ENCODE data around the gene PDE7B.
"Not testable (repeated sequence)": the region's sequence is repeated elsewhere in the genome, so short reads cannot be mapped to it uniquely, and the experiment has no call there.

The PDE7B gene

DNA sequence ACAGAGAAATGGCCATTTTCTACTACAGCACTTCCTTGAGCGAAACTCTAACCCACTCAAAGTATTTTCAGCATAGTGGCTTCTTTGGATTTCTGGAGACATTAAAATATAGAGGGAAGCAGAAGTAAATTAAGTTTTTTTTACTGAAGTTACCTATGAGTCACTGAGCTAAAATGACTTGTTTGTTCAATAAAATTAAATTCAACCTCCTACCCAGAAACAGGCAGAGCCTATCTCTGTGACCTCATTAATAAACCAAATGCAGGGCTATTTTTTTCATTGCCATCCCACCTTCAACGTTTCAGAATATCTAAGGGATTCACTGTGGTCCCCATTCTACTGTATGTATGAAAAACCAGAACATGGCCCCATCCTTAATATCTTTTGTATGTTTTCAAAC lies 265.6 kb downstream of the PDE7B start:
- DNase-seq, result no peak

DNA sequence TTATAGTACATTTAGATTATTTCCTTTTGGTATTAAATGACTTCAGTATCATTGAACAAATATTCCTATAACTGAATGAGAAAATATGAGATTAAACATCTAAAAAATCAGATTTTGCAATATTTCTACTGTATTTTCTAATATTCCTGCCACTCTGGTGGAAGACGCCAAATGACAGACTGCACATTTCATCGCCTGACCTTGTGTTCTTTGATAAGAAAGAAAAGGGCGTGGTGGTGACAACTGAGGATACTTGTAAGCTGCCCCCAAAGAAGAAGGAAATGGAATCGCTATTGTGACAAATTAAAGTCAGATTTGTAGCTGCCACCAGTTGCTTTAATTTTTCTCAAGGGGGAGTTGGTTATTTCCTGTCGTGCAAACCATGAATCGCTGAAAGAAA lies 267.3 kb downstream of the PDE7B start:
- no peak for DNase-seq

DNA sequence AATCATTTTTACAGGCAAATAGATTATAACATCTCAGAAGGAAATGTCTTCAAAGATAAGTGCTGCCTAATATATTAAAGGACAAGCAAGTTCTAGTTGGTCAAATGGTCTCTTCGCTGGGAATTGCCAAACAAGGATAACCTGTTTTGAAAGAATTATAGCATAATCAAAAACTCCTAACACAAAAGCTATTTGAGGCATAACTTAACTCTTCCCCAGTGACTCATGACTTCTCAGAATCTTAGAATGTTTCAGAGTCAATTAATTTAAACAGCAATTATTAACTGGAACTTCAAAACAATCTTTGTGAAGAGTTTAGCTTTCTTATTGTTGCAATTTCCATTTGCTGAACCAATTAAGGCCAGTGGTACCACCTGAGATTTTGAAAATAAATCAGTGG lies 272.0 kb downstream of the PDE7B start:
- no peak for DNase-seq

DNA sequence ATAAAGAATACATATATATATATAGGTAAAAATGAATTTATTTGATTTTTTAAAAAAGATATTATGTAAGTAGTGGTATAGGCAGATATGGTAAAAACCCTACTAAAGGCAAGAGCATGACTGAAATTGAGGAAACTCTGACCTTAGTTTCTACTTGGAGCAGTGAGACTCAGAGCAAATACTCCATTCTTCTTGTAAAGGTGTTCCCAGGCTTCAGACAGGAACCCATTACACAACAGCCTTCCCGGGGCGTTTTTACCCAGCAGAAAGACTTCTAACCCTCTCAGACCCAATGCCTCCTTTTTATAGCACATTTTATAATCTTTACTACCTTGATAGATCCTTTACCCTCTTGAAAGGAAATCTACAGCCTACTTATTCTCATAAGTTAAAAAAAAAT lies 274.1 kb downstream of the PDE7B start:
- DNase-seq, result no peak

DNA sequence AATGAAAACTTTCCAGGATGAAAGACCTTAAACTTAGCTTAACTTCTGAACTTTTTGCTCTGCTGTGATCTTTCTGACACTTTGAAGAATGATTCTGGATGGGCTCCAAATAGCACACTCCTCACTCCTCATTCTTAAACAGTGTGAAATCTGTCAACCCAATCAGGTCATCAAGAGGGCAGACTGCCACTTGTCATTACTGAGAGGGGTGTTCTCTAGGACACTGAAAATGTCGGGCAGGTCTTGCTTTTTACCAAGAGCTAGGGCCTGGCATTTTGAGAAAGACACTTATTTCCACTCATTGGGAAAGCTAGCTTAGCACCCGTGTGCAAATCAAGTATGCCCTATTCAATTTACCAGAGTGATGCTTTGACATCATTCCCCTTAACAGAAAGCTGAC lies 276.4 kb downstream of the PDE7B start:
- no peak for DNase-seq

DNA sequence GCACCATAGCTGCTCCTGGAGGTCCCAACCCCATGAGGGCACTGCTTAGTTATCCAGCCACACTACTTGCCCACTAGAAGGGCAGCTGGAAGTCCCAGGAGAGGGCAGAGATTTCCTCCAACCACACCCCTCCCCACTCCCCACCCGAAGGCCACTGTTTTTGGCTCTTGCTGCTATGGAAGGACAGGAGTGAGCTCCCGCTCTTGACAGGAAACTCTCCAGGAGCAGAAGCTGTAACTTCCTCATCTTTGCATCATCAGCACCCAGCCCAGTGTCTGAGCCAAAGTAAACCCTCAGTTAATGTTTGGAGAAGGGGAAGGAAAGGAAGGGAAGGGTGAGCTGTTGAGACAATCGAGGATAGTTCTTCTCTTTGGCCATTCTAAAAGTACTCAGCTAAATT lies 277.9 kb downstream of the PDE7B start:
- no peak for DNase-seq

DNA sequence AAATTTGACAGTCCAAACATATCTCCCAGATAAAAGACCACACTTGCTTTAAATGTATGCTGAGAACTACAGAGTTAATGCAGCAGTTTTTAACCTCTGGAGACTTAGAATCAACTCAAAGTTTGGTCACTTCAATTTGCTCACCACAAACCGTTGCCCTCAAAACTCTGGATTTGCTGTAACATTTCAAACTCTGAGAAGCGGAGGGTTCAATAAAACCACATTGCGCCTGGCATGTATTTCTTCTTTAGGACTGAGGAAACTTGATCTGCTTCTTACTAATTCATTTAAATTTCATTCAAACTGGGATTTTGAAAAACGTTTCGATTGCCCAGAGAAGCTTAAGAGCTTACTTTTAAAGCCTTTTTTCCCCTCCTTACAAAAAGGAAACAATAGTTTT lies 282.8 kb downstream of the PDE7B start:
- DNase-seq, result no peak

DNA sequence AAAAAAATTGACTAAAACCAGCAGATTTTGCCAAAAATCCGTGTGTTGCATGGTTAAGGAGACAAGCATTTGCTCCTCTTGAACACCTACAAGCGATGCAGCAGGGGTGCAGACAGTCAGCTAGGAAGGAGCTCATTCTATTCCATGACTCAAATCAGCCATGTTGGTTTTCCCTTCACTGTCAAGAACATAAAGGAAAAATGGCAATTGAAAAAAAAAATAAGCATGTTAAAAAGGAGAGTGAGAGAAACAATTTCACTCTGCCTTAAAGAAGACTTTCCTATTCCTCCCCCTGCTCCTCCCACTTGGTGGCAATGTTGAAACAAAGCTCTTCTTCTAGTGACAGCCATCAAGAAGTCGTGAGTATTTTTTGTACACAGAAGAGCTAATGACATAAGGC lies 283.2 kb downstream of the PDE7B start:
- DNase-seq, result no peak

DNA sequence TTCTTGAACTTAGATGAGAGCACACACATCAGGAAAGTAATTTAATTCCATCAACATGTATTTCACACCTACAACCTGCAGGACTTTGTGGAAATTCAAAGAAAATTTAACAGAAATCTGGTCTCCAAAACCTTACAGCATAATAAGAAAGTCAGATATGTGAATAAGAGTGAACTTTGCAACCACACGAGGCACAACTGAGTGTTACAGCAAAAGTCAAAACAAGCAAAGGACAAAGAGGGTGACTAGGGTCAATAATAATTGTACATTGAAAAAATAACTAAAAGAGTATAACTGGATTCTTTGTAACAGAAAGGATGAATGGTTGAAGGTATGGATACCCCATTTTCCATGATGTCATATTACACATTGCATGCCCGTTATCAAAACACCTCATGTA lies 284.8 kb downstream of the PDE7B start:
- no peak for DNase-seq

DNA sequence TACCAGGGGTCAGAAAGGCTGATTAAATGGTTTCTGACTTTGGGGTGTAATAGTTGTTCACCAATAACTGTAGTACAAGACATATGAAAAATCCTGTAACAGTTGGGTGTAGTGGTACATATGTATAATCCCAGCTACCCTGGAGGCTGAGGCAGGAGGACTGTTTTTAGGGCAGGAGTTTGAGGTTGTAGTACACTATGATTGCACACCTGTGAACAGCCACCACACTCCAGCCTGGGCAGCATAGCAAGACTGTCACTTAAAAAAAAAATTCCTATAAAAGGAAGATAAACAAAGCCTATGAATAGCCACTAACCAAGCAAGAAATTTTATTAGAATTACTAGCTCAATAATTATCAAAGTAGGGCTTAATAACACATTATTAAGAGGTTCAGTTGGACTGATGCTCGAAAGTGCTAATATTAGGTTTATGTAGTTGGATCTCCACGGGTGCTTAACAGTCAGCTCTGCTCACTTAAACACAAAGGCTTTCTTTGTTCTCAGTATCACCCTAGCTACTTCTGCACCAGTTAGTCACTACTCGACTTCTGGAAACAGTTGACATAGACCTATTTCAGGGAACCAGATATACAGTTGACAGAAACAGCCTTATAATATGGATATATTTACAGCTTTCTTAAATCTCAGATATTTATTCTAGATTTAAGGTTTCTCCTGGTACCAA lies 285.6 kb downstream of the PDE7B start:
- DNase-seq, result no peak

DNA sequence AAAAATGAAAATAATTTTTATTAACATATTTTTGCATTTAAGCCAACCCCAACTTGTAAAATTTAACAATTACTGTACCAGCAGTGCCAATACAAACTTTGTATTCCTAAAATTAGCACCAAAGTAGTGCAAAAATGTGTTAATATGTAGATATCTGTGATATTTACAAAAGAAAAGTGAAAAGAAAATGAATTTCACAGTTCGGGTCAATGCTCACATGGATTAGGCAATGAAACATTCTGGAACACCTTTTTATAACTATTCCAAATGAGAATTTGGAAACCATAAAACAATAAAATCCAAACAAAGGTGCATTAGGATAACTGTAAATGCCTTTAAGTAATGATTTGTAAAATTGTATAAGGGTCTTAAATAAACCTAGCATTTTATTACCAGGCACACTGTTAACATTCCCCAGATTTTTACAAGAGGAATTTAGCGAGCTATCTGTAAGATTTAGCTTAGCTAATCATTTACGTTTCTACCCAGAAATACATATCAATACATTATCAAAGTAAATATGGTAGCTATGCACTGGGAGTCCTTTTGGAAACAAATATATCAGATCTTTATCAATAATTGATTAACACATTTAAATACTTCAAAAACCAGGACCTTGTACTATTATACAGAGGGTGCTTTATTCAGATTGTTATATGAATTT lies 286.4 kb downstream of the PDE7B start:
- DNase-seq, result no peak

DNA sequence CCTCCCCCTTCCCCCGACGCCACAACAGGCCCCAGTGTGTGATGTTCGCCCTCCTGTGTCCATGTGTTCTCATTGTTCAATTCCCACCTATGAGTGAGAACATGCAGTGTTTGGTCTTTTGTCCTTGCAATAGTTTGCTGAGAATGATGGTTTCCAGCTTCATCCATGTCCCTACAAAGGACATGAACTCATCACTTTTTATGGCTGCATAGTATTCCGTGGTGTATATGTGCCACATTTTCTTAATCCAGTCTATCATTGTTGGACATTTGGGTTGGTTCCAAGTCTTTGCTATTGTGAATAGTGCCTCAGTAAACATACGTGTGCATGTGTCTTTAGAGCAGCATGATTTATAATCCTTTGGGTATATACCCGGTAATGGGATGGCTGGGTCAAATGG lies 287.6 kb downstream of the PDE7B start:
- not testable (repeated sequence) for DNase-seq

DNA sequence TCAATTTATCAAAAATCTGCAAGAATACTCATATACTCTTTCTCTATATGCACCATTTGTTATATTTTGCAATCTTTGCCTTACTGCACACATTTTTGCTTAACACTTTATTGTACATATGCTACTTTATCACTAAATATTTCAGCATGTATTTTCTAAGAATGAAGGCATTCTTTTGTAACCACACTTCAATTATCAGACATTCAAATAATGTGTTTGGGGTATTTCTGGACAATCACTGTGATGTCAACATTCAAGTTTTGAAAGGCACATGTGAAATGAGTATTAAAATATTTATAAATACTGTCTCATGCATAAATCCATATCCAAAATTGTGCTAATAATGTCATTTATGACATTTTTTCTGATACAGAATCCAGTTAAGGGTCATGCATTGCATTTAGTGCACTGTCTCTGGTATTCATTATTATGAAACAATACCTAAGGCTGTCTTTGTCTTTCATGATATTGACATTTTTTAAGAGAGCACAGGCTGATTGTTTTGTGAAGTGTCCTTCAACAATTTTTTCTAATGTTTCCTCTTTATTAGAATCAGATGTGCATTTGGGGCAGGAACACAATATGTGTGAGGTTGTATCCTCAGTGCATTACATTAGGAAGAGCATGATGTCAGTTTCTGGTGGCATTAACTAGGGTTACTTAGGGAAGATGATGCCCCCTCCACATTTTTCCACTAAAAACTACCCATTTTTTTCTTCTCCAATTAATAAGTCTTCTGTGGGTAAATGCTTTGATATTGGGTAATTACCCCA lies 292.9 kb downstream of the PDE7B start:
- no peak for DNase-seq

DNA sequence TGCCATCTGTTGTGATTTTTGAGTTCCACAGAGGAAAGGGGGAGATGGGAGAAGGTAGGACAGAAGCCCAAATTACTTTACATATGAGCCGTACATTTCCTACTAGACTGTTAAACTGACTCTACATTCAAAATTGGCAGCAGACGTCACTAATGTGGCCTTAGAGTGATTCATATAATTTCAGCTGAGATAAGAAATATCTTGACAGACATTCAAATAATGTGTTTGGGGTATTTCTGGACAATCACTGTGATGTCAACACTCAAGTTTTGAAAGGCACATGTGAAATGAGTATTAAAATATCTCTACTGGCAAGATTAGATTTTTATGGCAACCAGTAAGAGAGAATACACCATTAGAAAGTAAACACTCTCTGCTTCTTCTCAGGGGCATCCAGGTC lies 294.6 kb downstream of the PDE7B start:
- DNase-seq, result no peak

DNA sequence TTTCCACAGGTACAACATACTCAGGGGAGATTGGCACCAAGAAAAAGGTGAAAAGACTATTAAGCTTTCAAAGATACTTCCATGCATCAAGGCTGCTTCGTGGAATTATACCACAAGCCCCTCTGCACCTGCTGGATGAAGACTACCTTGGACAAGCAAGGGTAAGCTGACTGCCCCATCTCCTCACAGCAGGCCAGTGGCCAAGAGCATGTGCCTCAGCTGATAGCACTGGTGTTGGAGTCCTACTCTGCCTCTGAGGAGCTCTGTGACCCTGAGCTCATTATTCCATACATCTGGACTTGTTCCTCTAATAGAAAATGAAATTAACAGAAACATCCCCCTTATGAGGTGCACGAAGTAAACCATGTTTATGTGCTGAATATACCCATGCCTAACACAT lies 295.8 kb downstream of the PDE7B start:
- DNase-seq, result no peak

DNA sequence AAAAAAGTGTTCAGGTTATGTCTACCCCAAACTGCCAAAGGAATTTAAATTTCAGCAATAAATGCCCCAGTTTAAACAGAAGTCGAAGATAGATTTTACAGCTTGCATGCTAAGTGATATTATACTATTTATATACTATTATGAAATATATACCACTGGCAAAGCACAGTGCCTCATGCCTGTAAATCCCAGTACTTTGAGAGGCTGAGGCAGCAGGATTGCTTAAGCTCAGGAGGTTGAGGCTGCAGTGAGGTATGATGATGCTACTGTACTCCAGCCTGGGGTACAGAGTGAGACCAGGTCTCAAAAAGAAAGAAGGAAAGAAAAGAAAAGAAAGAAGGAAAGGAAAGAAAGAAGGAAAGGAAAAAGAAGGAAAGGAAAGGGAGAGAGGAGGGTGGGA lies 296.6 kb downstream of the PDE7B start:
- DNase-seq, result no peak

DNA sequence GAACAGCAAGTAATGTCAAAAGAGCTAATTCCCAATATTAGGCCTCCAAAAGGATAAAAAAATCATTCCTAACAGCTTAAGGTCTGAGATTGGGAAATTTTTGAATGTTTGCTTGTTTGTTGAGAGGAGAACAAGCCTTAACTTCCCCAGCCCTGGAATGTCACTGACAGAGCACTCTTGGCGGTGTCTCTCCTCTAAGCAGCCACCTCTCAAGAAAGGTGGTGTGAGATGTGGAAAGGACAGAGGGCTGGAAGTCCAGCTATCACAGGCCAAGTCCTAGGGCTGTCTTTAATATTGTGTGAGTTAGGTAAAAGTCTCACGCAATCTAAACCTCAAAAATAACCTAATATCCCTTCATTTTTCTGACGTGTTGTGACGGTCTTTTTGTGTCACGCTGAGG lies 297.0 kb downstream of the PDE7B start:
- DNase-seq, result no peak

DNA sequence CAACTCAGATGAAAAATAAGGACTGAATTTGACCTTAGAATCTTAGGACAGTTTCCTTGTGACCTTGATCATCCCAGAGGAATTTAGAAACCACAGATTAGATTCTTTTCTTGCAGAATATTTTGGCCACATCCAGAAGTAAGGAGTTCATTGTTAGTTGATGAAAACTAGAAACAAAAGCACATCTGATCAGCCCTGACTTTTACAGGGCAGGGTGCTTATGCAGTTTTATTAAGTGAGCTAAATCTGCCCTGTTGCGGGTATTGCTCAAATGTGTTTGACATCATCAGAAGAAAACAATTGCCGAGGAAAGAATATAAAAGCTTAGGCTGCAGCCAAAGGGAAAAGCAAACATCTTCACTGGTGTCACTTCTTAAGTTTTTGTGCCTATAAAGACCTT lies 297.8 kb downstream of the PDE7B start:
- DNase-seq, result no peak

DNA sequence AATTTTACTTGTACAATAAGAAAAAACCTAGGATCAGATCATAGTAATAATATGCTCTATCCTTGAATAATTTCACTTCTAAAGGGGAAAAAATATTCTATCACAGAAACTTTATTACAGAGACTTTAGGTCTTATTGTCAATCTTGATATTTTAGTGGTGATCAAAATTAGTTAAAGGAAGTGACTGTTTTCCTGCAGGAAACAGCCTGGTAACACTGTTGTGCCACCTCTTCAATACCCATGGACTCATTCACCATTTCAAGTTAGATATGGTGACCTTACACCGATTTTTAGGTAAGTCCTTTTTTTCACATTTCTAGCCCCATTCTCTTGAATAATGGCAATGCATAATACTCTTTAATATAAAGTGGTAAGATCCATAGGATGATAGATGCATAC lies 299.5 kb downstream of the PDE7B start:
- DNase-seq, result no peak

DNA sequence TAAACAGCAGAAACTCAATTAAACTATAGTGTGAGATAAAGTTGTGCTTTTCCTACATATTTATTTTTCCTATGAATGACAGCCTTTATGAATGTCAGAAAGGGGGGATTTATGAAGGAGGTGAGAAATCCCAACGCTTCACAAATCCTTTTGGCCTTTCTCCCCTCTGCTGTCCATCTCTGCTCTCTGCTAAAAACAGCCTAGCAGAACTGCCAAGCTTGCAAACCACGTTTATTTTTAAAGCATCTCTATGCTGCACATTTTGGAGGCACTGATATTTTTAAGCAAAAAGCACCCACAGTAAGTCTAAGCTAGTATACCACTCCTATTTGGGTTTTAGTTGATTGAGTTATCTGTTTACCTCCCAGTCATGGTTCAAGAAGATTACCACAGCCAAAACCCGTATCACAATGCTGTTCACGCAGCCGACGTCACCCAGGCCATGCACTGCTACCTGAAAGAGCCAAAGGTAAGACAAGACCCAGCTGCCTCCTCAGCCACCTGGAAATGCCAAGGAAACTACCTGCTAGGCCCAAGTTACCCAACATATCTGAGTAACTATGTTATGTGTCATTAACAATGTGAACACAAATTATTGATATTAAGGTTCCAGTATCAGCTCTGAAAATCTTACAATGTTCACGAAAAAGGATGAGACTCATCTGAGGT lies 302.3 kb downstream of the PDE7B start:
- no peak for DNase-seq

DNA sequence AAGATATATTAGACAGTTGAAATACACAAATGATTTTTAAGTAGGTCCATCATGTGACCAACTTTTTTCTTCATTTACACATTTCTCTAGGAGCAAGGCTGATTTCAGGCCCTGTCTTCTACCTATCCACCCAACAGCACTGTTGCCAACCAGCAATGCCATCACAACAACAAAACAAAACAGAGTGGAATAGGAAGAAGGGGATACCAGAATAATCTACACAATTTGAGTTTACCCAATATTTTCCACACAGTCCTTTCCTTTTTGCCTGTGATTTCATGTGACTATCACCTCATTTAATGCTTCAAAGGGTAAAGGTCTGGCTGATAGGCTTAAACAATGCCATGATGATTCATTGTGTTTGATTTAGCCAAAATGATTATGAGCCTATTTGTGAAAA lies 303.7 kb downstream of the PDE7B start:
- no peak for DNase-seq

DNA sequence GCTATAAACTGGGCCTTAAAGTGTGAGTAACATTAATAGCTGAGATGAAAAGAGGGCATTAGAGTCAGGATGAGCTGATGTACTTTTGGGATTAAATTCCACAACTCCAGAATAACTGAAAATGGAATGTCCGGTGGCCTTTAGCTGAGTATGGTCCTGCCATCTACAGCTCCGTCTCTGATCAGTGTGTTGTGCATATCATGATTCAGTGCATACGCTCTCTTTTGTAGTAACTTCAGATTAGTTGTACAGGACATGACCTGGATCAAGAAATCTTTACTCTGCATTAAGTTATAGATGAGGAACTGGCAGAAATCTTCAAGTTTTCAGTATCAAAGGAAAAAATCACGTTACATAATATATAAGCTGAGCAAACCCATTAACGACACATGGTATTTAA lies 306.2 kb downstream of the PDE7B start:
- DNase-seq, result no peak

DNA sequence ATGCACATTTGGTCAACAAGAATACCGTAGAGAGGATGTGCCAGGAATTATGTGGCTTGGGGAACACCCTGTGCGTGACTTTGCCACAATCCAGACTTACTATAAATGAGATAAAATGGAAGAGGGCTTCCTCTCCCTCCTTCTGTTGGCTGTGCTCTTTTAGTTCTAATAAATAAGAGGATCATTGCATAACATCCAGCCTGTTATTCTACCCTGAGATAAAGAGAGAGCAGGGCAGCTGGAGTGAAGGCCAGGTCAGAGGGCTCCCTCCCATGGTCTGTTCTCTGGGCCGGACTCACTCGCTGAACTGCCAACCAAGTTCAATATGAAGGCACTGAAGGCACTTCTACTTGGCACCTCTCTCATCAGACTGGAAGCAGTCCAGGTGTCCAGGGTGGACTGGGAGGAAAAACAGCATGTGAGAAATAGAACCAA lies 306.9 kb downstream of the PDE7B start:
- DNase-seq, result no peak

DNA sequence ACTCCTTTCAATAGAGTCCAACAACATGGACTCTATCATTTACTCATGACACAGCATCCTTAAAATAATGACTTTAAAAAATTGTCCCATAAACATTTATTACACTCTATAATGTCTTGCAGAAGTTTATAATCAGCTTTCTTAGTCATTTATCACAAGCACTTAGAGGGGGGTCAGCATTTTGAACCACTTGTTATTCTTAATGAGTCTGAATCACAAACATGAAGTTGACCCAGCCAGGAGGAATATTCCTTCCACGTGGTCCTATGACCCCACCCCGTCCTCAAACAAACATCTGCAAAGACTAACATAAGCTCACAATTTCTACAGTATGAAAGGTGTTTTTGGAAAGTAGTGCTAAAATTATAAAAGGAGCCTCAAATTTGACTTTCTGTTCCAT lies 307.5 kb downstream of the PDE7B start:
- DNase-seq, result no peak
